ENCODE measurements around the gene ZNF614. TPM values are rescaled to one million over a fixed set of nuclear protein-coding genes. Genes with fewer than 3 reads are reported as not detected.
"Not testable (repeated sequence)": the region's sequence is repeated elsewhere in the genome, so short reads cannot be mapped to it uniquely, and the experiment has no call there.

ZNF614 gene
- total and polyA plus RNA-seq, 2 of the 13 experiments (the other 11 are each of a cell fraction or from before 2014, with no cell fraction given): 13.0 to 22.8 TPM

DNA sequence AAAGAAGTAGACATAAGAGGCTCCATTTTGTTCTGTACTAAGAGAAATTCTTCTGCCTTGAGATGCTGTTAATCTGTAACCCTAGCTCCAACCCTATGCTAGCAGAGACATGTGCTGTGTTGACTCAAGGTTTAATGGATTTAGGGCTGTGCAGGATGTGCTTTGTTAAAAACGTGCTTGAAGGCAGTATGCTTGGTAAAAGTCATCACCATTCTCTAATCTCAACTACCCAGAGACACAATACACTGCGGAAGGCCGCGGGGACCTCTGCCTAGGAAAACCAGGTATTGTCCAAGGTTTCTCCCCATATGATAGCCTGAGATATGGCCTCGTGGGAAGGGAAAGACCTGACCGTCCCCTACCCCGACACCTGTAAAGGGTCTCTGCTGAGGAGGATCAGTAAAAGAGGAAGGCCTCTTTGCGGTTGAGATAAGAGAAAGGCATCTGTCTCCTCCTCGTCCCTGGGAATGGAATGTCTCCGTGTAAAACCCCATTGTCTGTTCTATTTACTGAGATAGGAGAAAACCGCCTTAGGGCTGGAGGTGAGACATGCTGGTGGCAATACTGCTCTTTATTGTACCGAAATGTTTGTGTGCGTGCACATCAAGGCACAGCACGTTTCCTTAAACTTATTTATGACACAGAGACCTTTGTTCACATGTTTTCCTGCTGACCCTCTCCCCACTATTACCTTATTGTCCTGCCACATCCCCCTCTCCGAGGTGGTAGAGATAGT is 1.8 kb downstream of the ZNF614 start (continued):
- not testable (repeated sequence) for TF ChIP-seq EP300 (IDR thresholded peaks at IDR 0.05; ENCODE audit: low read depth in 2 of 2, low read length in 2 of 2); FOXP1 (IDR thresholded peaks at IDR 0.05); CREM (CRISPR knock-in tag; IDR thresholded peaks at IDR 0.05)
- TF ChIP-seq EP300 (CRISPR knock-in tag; IDR thresholded peaks at IDR 0.05; ENCODE audit: borderline replicate concordance) (peak; percentile 76), HDAC2 (CRISPR knock-in tag; IDR thresholded peaks at IDR 0.05) (peak; percentile 58; the same call in 1 of the 2 replicates), ZFY (CRISPR knock-in tag; IDR thresholded peaks at IDR 0.05) (peak; percentile 55; the same call in 1 of the 2 replicates), HOXA3 (CRISPR knock-in tag; IDR thresholded peaks at IDR 0.05) (peak; percentile 20; the same call in 1 of the 2 replicates), ELF4 (CRISPR knock-in tag; IDR thresholded peaks at IDR 0.05; ENCODE audit: borderline replicate concordance) (0 out of 2 replicates have a peak, but pooled peaks have one; percentile 25), FOXP1 (CRISPR knock-in tag; IDR thresholded peaks at IDR 0.05) (peak; percentile 38; the same call in 1 of the 2 replicates), PAWR (CRISPR knock-in tag; IDR thresholded peaks at IDR 0.05; ENCODE audit: borderline replicate concordance) (0 out of 2 replicates have a peak, but pooled peaks have one; percentile 46), ZNF335 (CRISPR knock-in tag; IDR thresholded peaks at IDR 0.05) (peak; percentile 69; the same call in 1 of the 2 replicates), FOXA3 (CRISPR knock-in tag; IDR thresholded peaks at IDR 0.05) (peak; percentile 88), ZNF292 (CRISPR knock-in tag; IDR thresholded peaks at IDR 0.05; ENCODE audit: borderline replicate concordance, low read depth) (peak; percentile 73; the same call in 1 of the 2 replicates), MED1 (CRISPR knock-in tag; IDR thresholded peaks at IDR 0.05) (peak; percentile 65), CREM (IDR thresholded peaks at IDR 0.05) (0 out of 2 replicates have a peak, but pooled peaks have one; percentile 13), TBX2 (CRISPR knock-in tag; IDR thresholded peaks at IDR 0.05; ENCODE audit: borderline replicate concordance) (peak; percentile 58)
- TF ChIP-seq, protein P1, sequence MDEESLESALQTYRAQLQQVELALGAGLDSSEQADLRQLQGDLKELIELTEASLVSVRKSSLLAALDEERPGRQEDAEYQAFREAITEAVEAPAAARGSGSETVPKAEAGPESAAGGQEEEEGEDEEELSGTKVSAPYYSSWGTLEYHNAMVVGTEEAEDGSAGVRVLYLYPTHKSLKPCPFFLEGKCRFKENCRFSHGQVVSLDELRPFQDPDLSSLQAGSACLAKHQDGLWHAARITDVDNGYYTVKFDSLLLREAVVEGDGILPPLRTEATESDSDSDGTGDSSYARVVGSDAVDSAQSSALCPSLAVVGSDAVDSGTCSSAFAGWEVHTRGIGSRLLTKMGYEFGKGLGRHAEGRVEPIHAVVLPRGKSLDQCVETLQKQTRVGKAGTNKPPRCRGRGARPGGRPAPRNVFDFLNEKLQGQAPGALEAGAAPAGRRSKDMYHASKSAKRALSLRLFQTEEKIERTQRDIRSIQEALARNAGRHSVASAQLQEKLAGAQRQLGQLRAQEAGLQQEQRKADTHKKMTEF (CRISPR knock-in tag; IDR thresholded peaks at IDR 0.05): peak; percentile 26; the same call in 1 of the 2 replicates
- TF ChIP-seq, protein P2, sequence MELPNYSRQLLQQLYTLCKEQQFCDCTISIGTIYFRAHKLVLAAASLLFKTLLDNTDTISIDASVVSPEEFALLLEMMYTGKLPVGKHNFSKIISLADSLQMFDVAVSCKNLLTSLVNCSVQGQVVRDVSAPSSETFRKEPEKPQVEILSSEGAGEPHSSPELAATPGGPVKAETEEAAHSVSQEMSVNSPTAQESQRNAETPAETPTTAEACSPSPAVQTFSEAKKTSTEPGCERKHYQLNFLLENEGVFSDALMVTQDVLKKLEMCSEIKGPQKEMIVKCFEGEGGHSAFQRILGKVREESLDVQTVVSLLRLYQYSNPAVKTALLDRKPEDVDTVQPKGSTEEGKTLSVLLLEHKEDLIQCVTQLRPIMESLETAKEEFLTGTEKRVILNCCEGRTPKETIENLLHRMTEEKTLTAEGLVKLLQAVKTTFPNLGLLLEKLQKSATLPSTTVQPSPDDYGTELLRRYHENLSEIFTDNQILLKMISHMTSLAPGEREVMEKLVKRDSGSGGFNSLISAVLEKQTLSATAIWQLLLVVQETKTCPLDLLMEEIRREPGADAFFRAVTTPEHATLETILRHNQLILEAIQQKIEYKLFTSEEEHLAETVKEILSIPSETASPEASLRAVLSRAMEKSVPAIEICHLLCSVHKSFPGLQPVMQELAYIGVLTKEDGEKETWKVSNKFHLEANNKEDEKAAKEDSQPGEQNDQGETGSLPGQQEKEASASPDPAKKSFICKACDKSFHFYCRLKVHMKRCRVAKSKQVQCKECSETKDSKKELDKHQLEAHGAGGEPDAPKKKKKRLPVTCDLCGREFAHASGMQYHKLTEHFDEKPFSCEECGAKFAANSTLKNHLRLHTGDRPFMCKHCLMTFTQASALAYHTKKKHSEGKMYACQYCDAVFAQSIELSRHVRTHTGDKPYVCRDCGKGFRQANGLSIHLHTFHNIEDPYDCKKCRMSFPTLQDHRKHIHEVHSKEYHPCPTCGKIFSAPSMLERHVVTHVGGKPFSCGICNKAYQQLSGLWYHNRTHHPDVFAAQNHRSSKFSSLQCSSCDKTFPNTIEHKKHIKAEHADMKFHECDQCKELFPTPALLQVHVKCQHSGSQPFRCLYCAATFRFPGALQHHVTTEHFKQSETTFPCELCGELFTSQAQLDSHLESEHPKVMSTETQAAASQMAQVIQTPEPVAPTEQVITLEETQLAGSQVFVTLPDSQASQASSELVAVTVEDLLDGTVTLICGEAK (IDR thresholded peaks at IDR 0.05): not testable (repeated sequence)
- TF ChIP-seq, protein P2 (CRISPR knock-in tag; IDR thresholded peaks at IDR 0.05): peak; percentile 65; the same call in 1 of the 2 replicates

Data from HepG2 (cell line).